A549 (cell line): ENCODE data around the gene CASP9. TPM values are rescaled to one million over a fixed set of nuclear protein-coding genes. Genes with fewer than 3 reads are reported as not detected.

Source experiments
- ATAC-seq, 2 experiments: fragments of 200-7000 bp in 1 of 2; fragments of >200 bp in 1 of 2; cut with Nextera tagmentation in 1 of 2; cut with Tn5 transposase in 1 of 2; 3 replicates each; pipeline versions ENCODE4 v1.8.0 to v1.9.1; 2018 to 2020; ENCODE audit warnings: mild to moderate bottlenecking in 1 of 2, moderate library complexity in 1 of 2
- CTCF ChIA-PET: fragments of 300-600 bp; sonication (Branson Sonifier 250); formaldehyde crosslinking; extraction: SDS; loops from one replicate; lab custom pipeline; 2021; ENCODE audit warnings: antibody characterized with exemption, inconsistent platforms; lab: Yijun Ruan, JAX
- POLR2A ChIA-PET: fragments of 350-600 bp; formaldehyde crosslinking; extraction: SDS; loops from one replicate; lab custom pipeline; 2021; ENCODE audit warnings: antibody characterized with exemption, inconsistent platforms; lab: Yijun Ruan, JAX
- DNase-seq, 2 experiments: peaks; one replicate each; pipeline versions ENCODE4 v3.0.0 to v3.0.0-alpha.2; 2011 to 2016; ENCODE audit warnings: low read depth in 1 of 2, low spot score in 1 of 2
- FAIRE-seq: peaks from 2 replicates; lab custom pipeline; 2011; peaks lifted over from hg19 to GRCh38; lab: Jason Lieb, UNC
- H3K27ac ChIP-seq, 2 experiments: fragments of >200 bp; sonication (Bioruptor Twin); formaldehyde crosslinking; 3 replicates each; pipeline ENCODE4 v1.5.1; 2016 to 2017
- H3K4me1 ChIP-seq: fragments of >200 bp; sonication (Bioruptor Twin); formaldehyde crosslinking; 3 replicates; pipeline ENCODE4 v1.6.1; 2016
- H3K4me2 ChIP-seq: fragments of >200 bp; sonication (Bioruptor Twin); formaldehyde crosslinking; 3 replicates; pipeline ENCODE4 v1.6.1; 2016
- H3K4me3 ChIP-seq: fragments of >200 bp; sonication (Bioruptor Twin); formaldehyde crosslinking; 3 replicates; pipeline ENCODE4 v1.5.1; 2016
- H3K9me3 ChIP-seq: fragments of >200 bp; sonication (Bioruptor Twin); formaldehyde crosslinking; 3 replicates; pipeline ENCODE4 v1.6.1; 2016
- BHLHE40 ChIP-seq: IDR thresholded peaks from 2 replicates; pipeline ENCODE4 v1.6.1; 2012; ENCODE audit warnings: low read depth, low read length, inconsistent platforms
- CBX8 ChIP-seq: fragments of 200-600 bp; sonication (generic); IDR thresholded peaks from 2 replicates; pipeline ENCODE4 v1.6.1; 2016
- CEBPB ChIP-seq, 2 experiments: fragments of >200 bp in 1 of 2; sonication (Bioruptor Twin) in 1 of 2; formaldehyde crosslinking in 1 of 2; IDR thresholded peaks; 2 replicates each; pipeline ENCODE4 v1.6.1; 2012 to 2016
- CHD2 ChIP-seq: fragments of 150-350 bp; IDR thresholded peaks from 2 replicates; pipeline ENCODE4 v1.6.1; 2014; ENCODE audit warnings: low read length; ENCODE audit not compliant: partially characterized antibody
- EHF ChIP-seq: fragments of 250-450 bp; sonication (Bioruptor Pico); IDR thresholded peaks from 2 replicates; pipeline ENCODE4 v1.5.0; 2020; ENCODE audit warnings: mild to moderate bottlenecking
- EHMT2 ChIP-seq: fragments of 200-600 bp; sonication (generic); IDR thresholded peaks from 2 replicates; pipeline ENCODE4 v1.6.1; 2016; ENCODE audit warnings: antibody characterized with exemption, low read depth, mild to moderate bottlenecking, moderate library complexity
- FOSL2 ChIP-seq, 2 experiments: fragments of 450-650 bp in 1 of 2; fragments of >200 bp in 1 of 2; sonication (Bioruptor Twin) in 1 of 2; formaldehyde crosslinking; IDR thresholded peaks; 2 replicates each; pipeline versions ENCODE4 v1.5.0 to v1.6.1; 2016 to 2020; ENCODE audit warnings: mild to moderate bottlenecking in 1 of 2, moderate library complexity in 1 of 2
- FOXS1 ChIP-seq: fragments of 250-450 bp; sonication (Bioruptor Pico); IDR thresholded peaks from 2 replicates; pipeline ENCODE4 v1.5.0; 2020; ENCODE audit warnings: mild to moderate bottlenecking, moderate library complexity
- GATA3 ChIP-seq: IDR thresholded peaks from 2 replicates; pipeline ENCODE4 v1.6.1; 2012; ENCODE audit warnings: borderline replicate concordance
- HDAC2 ChIP-seq: fragments of 200-600 bp; sonication (generic); IDR thresholded peaks from 2 replicates; pipeline ENCODE4 v1.6.1; 2016
- HOXB13 ChIP-seq: fragments of 250-450 bp; sonication (Bioruptor Pico); IDR thresholded peaks from 2 replicates; pipeline ENCODE4 v1.5.0; 2020; ENCODE audit warnings: low read depth, mild to moderate bottlenecking, moderate library complexity
- JUN ChIP-seq, 2 experiments: fragments of >200 bp; sonication (Bioruptor Twin); formaldehyde crosslinking; IDR thresholded peaks; 2 replicates in 1 of 2; 3 replicates in 1 of 2; pipeline ENCODE4 v1.6.1; 2016 to 2017
- JUNB ChIP-seq: fragments of >200 bp; sonication (Bioruptor Twin); formaldehyde crosslinking; IDR thresholded peaks from 2 replicates; pipeline ENCODE4 v1.6.1; 2016
- MAFK ChIP-seq: fragments of 450-650 bp; IDR thresholded peaks from 2 replicates; pipeline ENCODE4 v1.6.1; 2014; ENCODE audit not compliant: partially characterized antibody
- MAZ ChIP-seq: fragments of 150-350 bp; IDR thresholded peaks from 2 replicates; pipeline ENCODE4 v1.6.1; 2014; ENCODE audit warnings: antibody characterized with exemption, low read depth, low read length, borderline replicate concordance
- NFE2L2 ChIP-seq: fragments of 150-350 bp; conservative IDR thresholded peaks from 2 replicates; pipeline ENCODE4 v1.6.1; 2014; ENCODE audit warnings: low read length
- NPAS2 ChIP-seq: fragments of 250-450 bp; sonication (Bioruptor Pico); IDR thresholded peaks from 2 replicates; pipeline ENCODE4 v1.8.0; 2022; ENCODE audit warnings: mild to moderate bottlenecking, moderate library complexity, borderline replicate concordance
- PHF8 ChIP-seq: fragments of 200-600 bp; sonication (generic); IDR thresholded peaks from 2 replicates; pipeline ENCODE4 v1.6.1; 2016; ENCODE audit warnings: low read depth, mild to moderate bottlenecking, antibody characterized with exemption, moderate library complexity, borderline replicate concordance
- POLR2A ChIP-seq: IDR thresholded peaks from 2 replicates; pipeline ENCODE4 v1.6.1; 2012; ENCODE audit warnings: mild to moderate bottlenecking, low read length
- POLR2AphosphoS2 ChIP-seq: conservative IDR thresholded peaks from 2 replicates; pipeline ENCODE4 v1.6.1; 2012; ENCODE audit warnings: low read length, improper control_type of control experiment, inconsistent platforms
- RFX5 ChIP-seq: fragments of 450-650 bp; IDR thresholded peaks from 2 replicates; pipeline ENCODE4 v1.7.1; 2014; ENCODE audit warnings: antibody characterized with exemption, mild to moderate bottlenecking, moderate library complexity
- RNF2 ChIP-seq: fragments of 200-600 bp; sonication (generic); IDR thresholded peaks from 2 replicates; pipeline ENCODE4 v1.6.1; 2016; ENCODE audit warnings: low read depth, mild to moderate bottlenecking, antibody characterized with exemption, moderate library complexity, borderline replicate concordance
- SREBF2 ChIP-seq: fragments of 450-650 bp; IDR thresholded peaks from 2 replicates; pipeline ENCODE4 v1.6.1; 2014; ENCODE audit warnings: mild to moderate bottlenecking, moderate library complexity
- ZSCAN20 ChIP-seq: fragments of 250-450 bp; sonication (Bioruptor Pico); IDR thresholded peaks from 2 replicates; pipeline ENCODE4 v1.8.0; 2022; ENCODE audit warnings: mild to moderate bottlenecking, moderate library complexity
- WGBS: methylation state at CpG from one replicate; pipeline ENCODE4 v1.1.6; 2017; ENCODE audit errors: missing lambda C conversion rate; 5-methylcytosine and 5-hydroxymethylcytosine counted together
- polyA plus RNA-seq, 4 experiments: library from polyadenylated mRNA; depleted of rRNA in 3 of 4; stranded (reverse); fragments of >200 nt; fragmentation: RNase III in 1 of 4; extraction: RNeasy Plus Mini Kit Qiagen cat#74134 plus additional on column Dnase treatment in 1 of 4; gene quantifications; 2 replicates in 3 of 4; 3 replicates in 1 of 4; pipeline ENCODE4 v1.2.3, GENCODE V29; 2011 to 2017
- TF ChIP-seq, protein P1 (sequence below): IDR thresholded peaks from 2 replicates; pipeline ENCODE4 v1.6.1; 2012
- TF ChIP-seq, protein P2 (sequence below): IDR thresholded peaks from 2 replicates; pipeline ENCODE4 v1.6.1; 2012; ENCODE audit warnings: low read depth, borderline replicate concordance
- TF ChIP-seq, protein P3 (sequence below): fragments of >200 bp; sonication (Bioruptor Twin); formaldehyde crosslinking; IDR thresholded peaks from 3 replicates; pipeline ENCODE4 v1.6.1; 2016
- TF ChIP-seq, protein P4 (sequence below): fragments of 450-650 bp; IDR thresholded peaks from 2 replicates; pipeline ENCODE4 v1.6.1; 2014; ENCODE audit warnings: antibody characterized with exemption

CASP9 gene
- polyA plus RNA-seq, 2 of the 4 experiments (the other 2 are of a cell fraction), result 11.0 to 16.1 TPM

DNA sequence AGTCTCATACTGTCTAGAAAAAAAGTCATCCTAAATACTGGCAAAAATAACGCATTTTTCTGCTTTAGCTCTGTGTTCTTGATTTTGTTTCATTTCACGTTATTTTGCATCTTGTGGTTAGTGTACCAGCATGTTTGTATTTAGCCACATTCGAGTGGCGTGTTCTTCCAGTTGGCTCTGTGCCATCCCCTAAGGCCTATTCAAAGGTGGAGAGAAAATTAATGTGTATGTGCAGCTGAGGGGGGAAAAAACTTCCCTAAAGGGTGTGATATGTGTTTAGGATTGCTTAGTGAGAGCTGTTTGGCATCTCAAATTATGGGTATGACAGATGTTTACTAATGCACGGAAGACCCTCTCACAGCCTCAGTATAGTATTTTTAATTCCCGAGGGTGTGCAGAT, 14.8 kb upstream of the CASP9 start:
- no peak for TF ChIP-seq JUN (IDR thresholded peaks at IDR 0.05)
- TF ChIP-seq BHLHE40, result no peak
- no peak for TF ChIP-seq FOXS1 (CRISPR knock-in tag)
- TF ChIP-seq POLR2A, result no peak
- no peak for TF ChIP-seq EHF (CRISPR knock-in tag)
- no peak for TF ChIP-seq EHMT2
- TF ChIP-seq, protein P1, sequence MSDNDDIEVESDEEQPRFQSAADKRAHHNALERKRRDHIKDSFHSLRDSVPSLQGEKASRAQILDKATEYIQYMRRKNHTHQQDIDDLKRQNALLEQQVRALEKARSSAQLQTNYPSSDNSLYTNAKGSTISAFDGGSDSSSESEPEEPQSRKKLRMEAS, result no peak
- TF ChIP-seq CBX8, result no peak
- TF ChIP-seq RNF2, result no peak
- TF ChIP-seq POLR2AphosphoS2, result no peak
- Histone ChIP-seq H3K27ac (no peak overlapping the region), H3K4me3 (no peak overlapping the region), H3K4me2 (no peak overlapping the region), H3K9me3 (no peaks in the 10 kb centered on the region), H3K4me1 (no peaks in the 10 kb centered on the region)
- ChIA-PET POLR2A (no interaction called here), CTCF (no interaction called here)
- 75% methylated on average over 6 of the region's 6 CpGs for WGBS
- no peak for DNase-seq
- no peak for FAIRE-seq
- no peak for ATAC-seq

DNA sequence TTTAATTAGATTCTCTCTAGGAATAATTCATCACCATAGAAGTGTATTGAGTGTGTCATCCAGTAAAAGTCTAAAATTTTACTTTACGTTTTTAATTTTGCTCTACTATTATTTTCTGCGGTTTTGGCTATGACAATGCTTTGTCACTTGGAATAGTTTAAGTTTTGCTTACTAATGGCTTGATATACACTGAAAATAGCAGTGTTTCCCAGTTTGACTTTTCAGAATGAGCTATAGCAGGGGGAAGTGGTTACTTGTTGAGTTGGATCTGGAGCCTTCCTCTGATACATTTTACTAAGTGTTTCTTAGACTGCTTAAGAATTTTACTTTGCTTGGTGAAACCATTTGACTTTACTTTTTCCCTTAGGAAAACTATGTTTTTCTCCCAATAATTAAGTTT, 7.7 kb upstream of the CASP9 start:
- Histone ChIP-seq H3K9me3 (no peaks in the 10 kb centered on the region), H3K27ac (no peak overlapping the region), H3K4me1 (peaks cover 6% of the 10 kb centered on the region; the same call in 2 of the 3 replicates), H3K4me3 (no peak overlapping the region), H3K4me2 (no peak overlapping the region)
- POLR2A ChIA-PET, result no interaction called here
- ATAC-seq, result no peak
- CTCF ChIA-PET, result no interaction called here
- TF ChIP-seq ZSCAN20 (CRISPR knock-in tag), result no peak
- no peak for TF ChIP-seq MAZ
- no peak for TF ChIP-seq MAFK
- 90% methylated on average over 2 of the region's 2 CpGs for WGBS
- no peak for FAIRE-seq
- no peak for DNase-seq

DNA sequence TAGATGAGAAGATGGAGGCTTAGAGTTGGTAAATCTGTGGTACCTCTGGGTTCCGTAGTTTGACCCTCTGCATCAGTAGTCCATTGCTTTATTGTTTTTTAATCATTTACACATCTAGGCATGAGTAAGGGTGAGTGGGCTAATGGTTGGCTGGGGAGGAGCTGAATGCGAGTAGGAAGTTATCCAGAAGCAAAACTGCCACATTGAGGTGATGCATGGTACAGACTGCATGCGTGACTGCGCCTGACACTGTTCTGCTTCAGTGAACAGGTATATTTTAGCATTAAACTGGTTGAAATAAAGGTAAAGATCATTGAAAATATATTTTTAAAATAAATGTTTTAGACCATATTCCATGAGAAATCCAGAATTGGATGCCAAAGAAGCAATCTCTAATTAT, 7.0 kb upstream of the CASP9 start:
- peaks cover 6% of the 10 kb centered on the region; the same call in 2 of the 3 replicates for H3K4me1 ChIP-seq
- ChIA-PET POLR2A (no interaction called here), CTCF (interaction anchor here (0.6 kb wide), 1 partner anchor 49 kb away, joined by 4 read pairs; no protein-coding TSS in a partner anchor)
- FAIRE-seq, result no peak
- H3K9me3 ChIP-seq, result no peaks in the 10 kb centered on the region
- 92% methylated on average over 4 of the region's 4 CpGs for WGBS
- H3K4me2 ChIP-seq, result no peak overlapping the region
- no peak for DNase-seq
- TF ChIP-seq, protein P2, sequence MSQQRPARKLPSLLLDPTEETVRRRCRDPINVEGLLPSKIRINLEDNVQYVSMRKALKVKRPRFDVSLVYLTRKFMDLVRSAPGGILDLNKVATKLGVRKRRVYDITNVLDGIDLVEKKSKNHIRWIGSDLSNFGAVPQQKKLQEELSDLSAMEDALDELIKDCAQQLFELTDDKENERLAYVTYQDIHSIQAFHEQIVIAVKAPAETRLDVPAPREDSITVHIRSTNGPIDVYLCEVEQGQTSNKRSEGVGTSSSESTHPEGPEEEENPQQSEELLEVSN, result no peak
- TF ChIP-seq CEBPB (IDR thresholded peaks at IDR 0.05) (no peak), JUNB (no peak), GATA3 (no peak)
- ATAC-seq, result no peak
- H3K4me3 ChIP-seq, result no peak overlapping the region
- H3K27ac ChIP-seq, result no peak overlapping the region

DNA sequence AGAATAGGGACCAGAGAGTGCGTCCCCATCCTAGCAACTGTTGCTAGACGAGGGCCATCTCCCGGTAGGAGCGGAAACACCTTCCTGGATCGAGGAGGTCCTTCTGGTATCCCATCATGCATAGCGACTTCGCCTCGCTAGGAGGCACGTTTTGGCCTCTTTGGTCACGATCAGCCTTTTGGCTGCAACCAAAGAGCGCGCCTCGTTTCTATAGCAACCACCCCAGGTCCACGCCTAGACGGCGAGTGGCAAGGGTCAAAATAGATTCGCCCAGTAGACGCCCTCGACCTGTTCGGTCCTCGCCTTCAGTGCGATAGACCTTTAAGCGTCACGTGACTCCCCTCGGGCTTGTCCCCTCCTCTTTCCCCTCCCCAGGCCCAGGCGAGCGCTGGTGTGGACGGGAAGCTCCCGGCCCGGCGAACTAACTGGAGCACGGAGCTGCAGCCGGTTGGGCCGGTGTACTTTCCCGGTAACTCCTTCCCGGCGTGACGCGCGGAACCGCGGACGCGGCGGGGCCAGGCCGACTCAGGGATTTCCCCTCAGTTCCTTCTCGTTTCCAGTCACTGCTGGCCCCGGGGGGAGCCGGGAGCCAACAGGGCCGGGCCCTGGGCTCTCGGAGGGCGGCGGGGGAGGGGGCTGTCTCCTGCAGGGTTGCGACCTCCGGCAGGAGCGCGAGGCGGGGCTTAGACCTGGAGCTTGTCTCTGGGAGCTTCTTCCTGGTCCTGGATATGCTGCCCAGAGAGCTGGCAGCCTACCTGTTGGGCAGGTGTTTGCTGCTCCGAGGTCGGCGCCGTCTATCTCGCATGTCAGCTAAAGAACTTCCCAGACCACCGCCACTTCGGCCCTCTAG, 2.7 kb upstream of the CASP9 start, which contains the start of gene DNAJC16:
Gene DNAJC16, plus strand, starts transcription at position 359 of the 850 bp plus-strand sequence. CDS start 2,258 bp downstream, outside the sequence.
- peak within 1 kb of the TSS; percentile 94 to 95 for H3K27ac ChIP-seq
- TF ChIP-seq RNF2 (no peak), BHLHE40 (peak; percentile 95), HOXB13 (no peak), CHD2 (no peak), PHF8 (peak; percentile 66), FOSL2 (IDR thresholded peaks at IDR 0.05) (no peak), FOSL2 (CRISPR knock-in tag; IDR thresholded peaks at IDR 0.05) (no peak), SREBF2 (no peak), RFX5 (0 out of 2 replicates have a peak, but pooled peaks have one; percentile 48), POLR2A (peak; percentile 72), HDAC2 (no peak), JUN (IDR thresholded peaks at IDR 0.05) (peak in 1 of 2 experiments; percentile 78; a peak in 4 of 5 replicates), NFE2L2 (no peak), NPAS2 (CRISPR knock-in tag) (no peak)
- TF ChIP-seq, protein P3, sequence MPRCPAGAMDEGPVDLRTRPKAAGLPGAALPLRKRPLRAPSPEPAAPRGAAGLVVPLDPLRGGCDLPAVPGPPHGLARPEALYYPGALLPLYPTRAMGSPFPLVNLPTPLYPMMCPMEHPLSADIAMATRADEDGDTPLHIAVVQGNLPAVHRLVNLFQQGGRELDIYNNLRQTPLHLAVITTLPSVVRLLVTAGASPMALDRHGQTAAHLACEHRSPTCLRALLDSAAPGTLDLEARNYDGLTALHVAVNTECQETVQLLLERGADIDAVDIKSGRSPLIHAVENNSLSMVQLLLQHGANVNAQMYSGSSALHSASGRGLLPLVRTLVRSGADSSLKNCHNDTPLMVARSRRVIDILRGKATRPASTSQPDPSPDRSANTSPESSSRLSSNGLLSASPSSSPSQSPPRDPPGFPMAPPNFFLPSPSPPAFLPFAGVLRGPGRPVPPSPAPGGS, result 0 out of 3 replicates have a peak, but pooled peaks have one; percentile 22
- TF ChIP-seq, protein P1, result peak; percentile 82
- TF ChIP-seq, protein P4, sequence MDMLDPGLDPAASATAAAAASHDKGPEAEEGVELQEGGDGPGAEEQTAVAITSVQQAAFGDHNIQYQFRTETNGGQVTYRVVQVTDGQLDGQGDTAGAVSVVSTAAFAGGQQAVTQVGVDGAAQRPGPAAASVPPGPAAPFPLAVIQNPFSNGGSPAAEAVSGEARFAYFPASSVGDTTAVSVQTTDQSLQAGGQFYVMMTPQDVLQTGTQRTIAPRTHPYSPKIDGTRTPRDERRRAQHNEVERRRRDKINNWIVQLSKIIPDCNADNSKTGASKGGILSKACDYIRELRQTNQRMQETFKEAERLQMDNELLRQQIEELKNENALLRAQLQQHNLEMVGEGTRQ, result peak; percentile 97
- peak within 1 kb of the TSS; percentile 92 for H3K4me3 ChIP-seq
- H3K4me1 ChIP-seq, result peaks cover 14% of the 10 kb centered on the region; the same call in 2 of the 3 replicates
- WGBS, result 2% methylated on average over 22 of the region's 65 CpGs
- CTCF ChIA-PET, result interaction anchor here (0.6 kb wide), 2 partner anchors 176 to 288 kb away, joined by 3 read pairs; no protein-coding TSS in a partner anchor
- DNase-seq (peak; percentile 88 to 100), ATAC-seq (peak; percentile 71 to 86), FAIRE-seq (peak; percentile 68)
- H3K4me2 ChIP-seq, result peak within 1 kb of the TSS; percentile 96
- POLR2A ChIA-PET, result no interaction called here
- H3K9me3 ChIP-seq, result no peaks in the 10 kb centered on the region
